ENCODE measurements around the gene COL4A3. TPM values are rescaled to one million over a fixed set of nuclear protein-coding genes. Genes with fewer than 3 reads are reported as not detected.
"Not testable (repeated sequence)": the region's sequence is repeated elsewhere in the genome, so short reads cannot be mapped to it uniquely, and the experiment has no call there.

Gene COL4A3
- polyA plus RNA-seq, 2 of the 4 experiments (the other 2 are of a cell fraction), result 1.8 to 6.8 TPM

- FAIRE-seq (no peak), ATAC-seq (no peak), DNase-seq (ENCODE audit: low read depth in 1 of 2, low spot score in 1 of 2) (no peak)
- Histone ChIP-seq H3K27ac (peak overlapping the region in 1 of 2 experiments; percentile 63; a peak in 3 of 6 replicates), H3K4me2 (no peak overlapping the region), H3K4me1 (peaks cover 62% of the 10 kb centered on the region), H3K4me3 (no peak overlapping the region), H3K9me3 (no peaks in the 10 kb centered on the region)
- POLR2A ChIA-PET, result no interaction called here
- CTCF ChIA-PET, result interaction anchor here (1.4 kb wide), 1 partner anchor 15 kb away, joined by 7 read pairs; no protein-coding TSS in a partner anchor
- WGBS (ENCODE audit: missing lambda C conversion rate), result 46% methylated on average over 4 of the region's 4 CpGs
- no peak for TF ChIP-seq PHF8 (IDR thresholded peaks at IDR 0.05; ENCODE audit: borderline replicate concordance, low read depth)
- TF ChIP-seq USF2 (IDR thresholded peaks at IDR 0.05), result no peak
- TF ChIP-seq MAFK (IDR thresholded peaks at IDR 0.05; ENCODE audit: partially characterized antibody), result no peak
- TF ChIP-seq ZFP36 (IDR thresholded peaks at IDR 0.05; ENCODE audit: borderline replicate concordance, partially characterized antibody), result no peak
- no peak for TF ChIP-seq ESRRA (IDR thresholded peaks at IDR 0.05; ENCODE audit: borderline replicate concordance, low read length)
- no peak for TF ChIP-seq CHD4 (IDR thresholded peaks at IDR 0.05; ENCODE audit: borderline replicate concordance)
- TF ChIP-seq BCL3 (IDR thresholded peaks at IDR 0.05), result no peak
- no peak for TF ChIP-seq RFX5 (IDR thresholded peaks at IDR 0.05)
- no peak for TF ChIP-seq RARB (CRISPR knock-in tag; IDR thresholded peaks at IDR 0.05)
Observed at GRCh38 chr2:227222292-227222691, 57.9 kb downstream of the COL4A3 start.

- Histone ChIP-seq H3K27ac (0 out of 6 replicates have a peak overlapping the region, but pooled peaks of 1 of the 2 experiments have one; percentile 4), H3K4me2 (peak overlapping the region; percentile 20; the same call in 1 of the 3 replicates), H3K4me1 (peaks cover 57% of the 10 kb centered on the region)
- 88% methylated on average over 6 of the region's 6 CpGs for WGBS (ENCODE audit: missing lambda C conversion rate)
- POLR2A ChIA-PET; H3K4me3 ChIP-seq; H3K9me3 ChIP-seq; DNase-seq (ENCODE audit: low read depth in 1 of 2, low spot score in 1 of 2); ATAC-seq; FAIRE-seq: not testable (repeated sequence)
- CTCF ChIA-PET, result interaction anchor here (0.7 to 4.4 kb wide), 2 partner anchors 12 to 47 kb away, joined by 3 to 33 read pairs; no protein-coding TSS in a partner anchor
Observed at GRCh38 chr2:227225641-227226040, 61.2 kb downstream of the COL4A3 start.

GRCh38 chr2:227228061-227228667 is 63.7 kb downstream of the COL4A3 start:
- peak; percentile 7 to 71 for DNase-seq (ENCODE audit: low read depth in 1 of 2, low spot score in 1 of 2)
- TF ChIP-seq MAX (IDR thresholded peaks at IDR 0.05) (peak; percentile 82), BCL3 (IDR thresholded peaks at IDR 0.05) (no peak), RCOR1 (IDR thresholded peaks at IDR 0.05; ENCODE audit: low read depth, low read length) (no peak), POLR2A (IDR thresholded peaks at IDR 0.05; ENCODE audit: low read length) (no peak), CEBPB (IDR thresholded peaks at IDR 0.05) (0 out of 4 replicates have a peak, but pooled peaks of 1 of the 2 experiments have one; percentile 16)
- Histone ChIP-seq H3K4me1 (peaks cover 46% of the 10 kb centered on the region), H3K9me3 (no peaks in the 10 kb centered on the region), H3K4me3 (peak overlapping the region; percentile 13; the same call in 2 of the 3 replicates), H3K27ac (peak overlapping the region; percentile 43 to 60), H3K4me2 (peak overlapping the region; percentile 86)
- 7% methylated on average over 14 of the region's 14 CpGs for WGBS (ENCODE audit: missing lambda C conversion rate)
- ATAC-seq, result peak; percentile 86 to 92
- CTCF ChIA-PET, result interaction anchor here (1.0 to 4.4 kb wide), 2 partner anchors 9 to 95 kb away, joined by 3 to 33 read pairs; no protein-coding TSS in a partner anchor
- POLR2A ChIA-PET, result no interaction called here
- no peak for FAIRE-seq

GRCh38 chr2:227230151-227230550 is 65.7 kb downstream of the COL4A3 start:
- Histone ChIP-seq H3K9me3 (no peaks in the 10 kb centered on the region), H3K27ac (no peak overlapping the region), H3K4me3 (no peak overlapping the region), H3K4me1 (peaks cover 30% of the 10 kb centered on the region), H3K4me2 (no peak overlapping the region)
- CTCF ChIA-PET, result interaction anchor here (2.4 kb wide), 1 partner anchor 10 kb away, joined by 9 read pairs; no protein-coding TSS in a partner anchor
- WGBS (ENCODE audit: missing lambda C conversion rate), result 86% methylated on average over 2 of the region's 2 CpGs
- ATAC-seq, result no peak
- POLR2A ChIA-PET, result no interaction called here
- FAIRE-seq, result no peak
- no peak for DNase-seq (ENCODE audit: low read depth in 1 of 2, low spot score in 1 of 2)
- TF ChIP-seq CHD4 (IDR thresholded peaks at IDR 0.05; ENCODE audit: borderline replicate concordance) (no peak), MYC (IDR thresholded peaks at IDR 0.05; ENCODE audit: borderline replicate concordance, low read length) (no peak), FOXS1 (CRISPR knock-in tag; IDR thresholded peaks at IDR 0.05) (no peak), RNF2 (IDR thresholded peaks at IDR 0.05; ENCODE audit: borderline replicate concordance, low read depth) (no peak), RCOR1 (IDR thresholded peaks at IDR 0.05; ENCODE audit: low read depth, low read length) (no peak), HDAC2 (IDR thresholded peaks at IDR 0.05) (no peak), HOXA7 (CRISPR knock-in tag; IDR thresholded peaks at IDR 0.05) (no peak), MAZ (IDR thresholded peaks at IDR 0.05; ENCODE audit: borderline replicate concordance, low read depth, low read length) (no peak), REST (IDR thresholded peaks at IDR 0.05) (no peak), NFE2L2 (conservative IDR thresholded peaks at IDR 0.05; ENCODE audit: low read length) (no peak), ZFP36 (IDR thresholded peaks at IDR 0.05; ENCODE audit: borderline replicate concordance, partially characterized antibody) (no peak)
